ENCODE measurements around the gene COL5A1.

DNA sequence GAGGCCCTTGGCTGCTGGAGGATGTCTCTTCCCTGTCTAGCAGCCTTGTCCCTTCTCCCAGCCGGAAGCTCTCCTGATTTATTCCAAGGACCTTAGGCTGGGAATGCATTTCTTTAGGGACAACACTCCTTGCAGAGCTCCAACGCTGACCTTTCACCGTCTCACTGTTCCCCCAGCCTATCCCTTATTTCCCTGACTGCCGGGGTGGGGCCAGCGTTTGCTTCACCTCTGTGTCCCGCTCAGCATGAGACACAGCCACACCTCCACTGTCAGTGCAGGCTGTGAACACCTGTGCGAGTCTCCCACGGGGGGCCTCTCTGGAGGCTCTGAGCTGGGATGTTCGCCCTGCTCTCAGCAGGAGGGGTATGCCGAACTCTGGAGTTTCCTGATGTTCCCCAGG lies 132.8 kb downstream of the COL5A1 start:
- no peak for TF ChIP-seq CTCF (IDR thresholded peaks at IDR 0.05; ENCODE audit: borderline replicate concordance, extremely low read depth, low read length, poor library complexity, severe bottlenecking)
- TF ChIP-seq EZH2 (IDR thresholded peaks at IDR 0.05; ENCODE audit: borderline replicate concordance, low read depth, low read length, severe bottlenecking) = no peak

All from DND-41 (cell line).